SK-N-SH (cell line): ENCODE measurements around the gene UBTF. TPM values are rescaled to one million over a fixed set of nuclear protein-coding genes. Genes with fewer than 3 reads are reported as not detected.

Experiments used
- CTCF ChIA-PET: fragments of 300-600, 350-600 bp; formaldehyde crosslinking; extraction: SDS; loops from one replicate; lab custom pipeline; 2021; lab: Yijun Ruan, JAX
- POLR2A ChIA-PET: fragments of 350-600 bp; sonication (Branson Sonifier 250); formaldehyde crosslinking; extraction: SDS; loops from one replicate; lab custom pipeline; 2020; ENCODE audit warnings: antibody characterized with exemption, inconsistent platforms; lab: Yijun Ruan, JAX
- DNase-seq: peaks from one replicate; pipeline ENCODE4 v3.0.0; 2012
- H2AFZ ChIP-seq: fragments of 200-600 bp; sonication (generic); 2 replicates; pipeline ENCODE4 v1.8.1; 2016; ENCODE audit warnings: antibody characterized with exemption, mild to moderate bottlenecking, low read depth
- H3F3A ChIP-seq: fragments of 200-600 bp; sonication (generic); replicated peaks from 2 replicates; pipeline ENCODE3; 2016; ENCODE audit warnings: antibody characterized with exemption, mild to moderate bottlenecking; ENCODE audit not compliant: insufficient read depth
- H3K27ac ChIP-seq, 2 experiments: fragments of 200-500 bp in 1 of 2; fragments of 200-600 bp in 1 of 2; sonication (Bioruptor generic) in 1 of 2; sonication (generic), shearing (Covaris generic) in 1 of 2; 2 replicates each; pipeline versions ENCODE4 v1.5.1 to v1.6.1; 2014 to 2016; ENCODE audit warnings: low read depth in 2 of 2, inconsistent platforms in 1 of 2, low read length in 1 of 2, mild to moderate bottlenecking in 1 of 2, mixed read lengths in 1 of 2
- H3K27me3 ChIP-seq: fragments of 200-600 bp; sonication (generic), shearing (Covaris generic); 2 replicates; pipeline ENCODE4 v1.6.1; 2016; ENCODE audit warnings: mixed run types; ENCODE audit not compliant: insufficient read depth
- H3K36me3 ChIP-seq, 2 experiments: fragments of 200-500 bp in 1 of 2; fragments of 200-600 bp in 1 of 2; sonication (Bioruptor generic) in 1 of 2; sonication (generic) in 1 of 2; replicated peaks in 1 of 2; 2 replicates each; pipeline versions ENCODE3 to v1.5.1; 2014 to 2016; ENCODE audit warnings: low read length in 1 of 2, mild to moderate bottlenecking in 1 of 2; ENCODE audit not compliant: insufficient read depth in 2 of 2, control insufficient read depth in 1 of 2
- H3K4me1 ChIP-seq, 2 experiments: fragments of 200-500 bp in 1 of 2; fragments of 200-600 bp in 1 of 2; sonication (Bioruptor generic) in 1 of 2; sonication (generic), shearing (Covaris generic) in 1 of 2; 2 replicates each; pipeline versions ENCODE4 v1.5.1 to v1.6.1; 2014 to 2016; ENCODE audit warnings: low read depth in 1 of 2, low read length in 1 of 2, mixed run types in 1 of 2; ENCODE audit not compliant: insufficient read depth in 2 of 2, control insufficient read depth in 1 of 2
- H3K4me2 ChIP-seq: fragments of 200-600 bp; sonication (generic), shearing (Covaris generic); 2 replicates; pipeline ENCODE4 v1.6.1; 2017; ENCODE audit warnings: mixed run types
- H3K4me3 ChIP-seq, 2 experiments: fragments of 200-500 bp in 1 of 2; fragments of 200-600 bp in 1 of 2; sonication (Bioruptor generic) in 1 of 2; sonication (generic), shearing (Covaris generic) in 1 of 2; 2 replicates each; pipeline versions ENCODE4 v1.5.1 to v1.8.1; 2014 to 2016; ENCODE audit warnings: low read depth in 2 of 2, inconsistent platforms in 1 of 2, low read length in 1 of 2, mild to moderate bottlenecking in 1 of 2, mixed read lengths in 1 of 2, moderate library complexity in 1 of 2
- H3K79me2 ChIP-seq: fragments of 200-600 bp; sonication (generic); 2 replicates; pipeline ENCODE4 v1.8.1; 2017; ENCODE audit warnings: mild to moderate bottlenecking; ENCODE audit not compliant: insufficient read depth
- H3K9ac ChIP-seq: fragments of 200-600 bp; sonication (generic); 2 replicates; pipeline ENCODE4 v1.6.1; 2017; ENCODE audit warnings: mixed run types
- H3K9me2 ChIP-seq: fragments of 200-600 bp; sonication (generic); 2 replicates; pipeline ENCODE4 v1.6.1; 2017; ENCODE audit warnings: mixed run types
- H3K9me3 ChIP-seq: fragments of 200-600 bp; sonication (generic); 2 replicates; pipeline ENCODE4 v1.6.1; 2017; ENCODE audit warnings: mixed run types, mild to moderate bottlenecking, moderate library complexity
- H4K20me1 ChIP-seq: fragments of 200-600 bp; sonication (generic); 2 replicates; pipeline ENCODE4 v1.6.1; 2017; ENCODE audit warnings: mild to moderate bottlenecking, mixed run types; ENCODE audit not compliant: insufficient read depth
- CTCF ChIP-seq: fragments of 200-600 bp; sonication (generic); IDR thresholded peaks from 2 replicates; pipeline ENCODE4 v1.6.1; 2017; ENCODE audit warnings: antibody characterized with exemption, mild to moderate bottlenecking, moderate library complexity
- FOXJ3 ChIP-seq: sonication (generic); formaldehyde crosslinking; IDR thresholded peaks from 2 replicates; pipeline ENCODE4 v1.5.1; 2020; ENCODE audit warnings: mild to moderate bottlenecking, missing genetic modification reagents
- FOXM1 ChIP-seq: IDR thresholded peaks from 2 replicates; pipeline ENCODE4 v1.4.0; 2012; ENCODE audit warnings: low read depth, mild to moderate bottlenecking
- JUND ChIP-seq: IDR thresholded peaks from 2 replicates; pipeline ENCODE4 v1.4.0; 2012
- MEF2A ChIP-seq: IDR thresholded peaks from 2 replicates; pipeline ENCODE4 v1.4.0; 2012; ENCODE audit warnings: low read depth, borderline replicate concordance
- NFIC ChIP-seq: IDR thresholded peaks from 2 replicates; pipeline ENCODE4 v1.4.0; 2012; ENCODE audit warnings: borderline replicate concordance
- NRF1 ChIP-seq: IDR thresholded peaks from 2 replicates; pipeline ENCODE4 v1.6.1; 2012; ENCODE audit warnings: low read depth, mild to moderate bottlenecking, low read length
- PBX3 ChIP-seq: IDR thresholded peaks from 2 replicates; pipeline ENCODE4; 2012
- POLR2AphosphoS5 ChIP-seq: IDR thresholded peaks from 2 replicates; pipeline ENCODE4 v1.6.1; 2012; ENCODE audit warnings: low read depth, low read length
- RAD21 ChIP-seq: IDR thresholded peaks from 2 replicates; pipeline ENCODE4 v1.6.1; 2012; ENCODE audit warnings: mild to moderate bottlenecking, low read length
- RCOR1 ChIP-seq: fragments of 150-350 bp; IDR thresholded peaks from 2 replicates; pipeline ENCODE4 v1.6.1; 2017; ENCODE audit warnings: antibody characterized with exemption, low read length
- TAF1 ChIP-seq: IDR thresholded peaks from 2 replicates; pipeline ENCODE4 v1.6.1; 2012; ENCODE audit warnings: low read depth, mild to moderate bottlenecking, low read length, moderate library complexity, borderline replicate concordance
- TCF12 ChIP-seq: IDR thresholded peaks from 2 replicates; pipeline ENCODE4 v1.4.0; 2012
- WGBS: methylation state at CpG from one replicate; pipeline ENCODE4 v1.1.6; 2017; ENCODE audit warnings: low lambda C conversion rate; 5-methylcytosine and 5-hydroxymethylcytosine counted together
- polyA plus RNA-seq, 3 experiments: library from polyadenylated mRNA; depleted of rRNA; stranded (reverse); fragments of >200 nt; gene quantifications; 2 replicates each; pipeline ENCODE4 v1.2.3, GENCODE V29; 2012
- TF ChIP-seq, protein P1 (sequence below): IDR thresholded peaks from 2 replicates; pipeline ENCODE4 v1.4.0; 2012; ENCODE audit warnings: low read depth
- TF ChIP-seq, protein P2 (sequence below): IDR thresholded peaks from 2 replicates; pipeline ENCODE4 v1.4.0; 2012; ENCODE audit warnings: low read depth, borderline replicate concordance

Gene UBTF
- polyA plus RNA-seq, 1 of the 3 experiments (the other 2 are of a cell fraction), result 37.2 TPM

GRCh38 chr17:44207319-44207718 is 12.2 kb downstream of the UBTF start:
- ChIA-PET POLR2A (no interaction called here), CTCF (interaction anchor here (1.0 to 6.7 kb wide), 6 partner anchors 10 to 168 kb away, joined by 3 to 57 read pairs (median 5); no protein-coding TSS in a partner anchor)
- H3K79me2 ChIP-seq, result no peaks in the 10 kb centered on the region
- H3K27ac ChIP-seq, result no peak overlapping the region
- no peak overlapping the region for H3K4me3 ChIP-seq
- H3K4me1 ChIP-seq, result peaks cover 7 to 12% of the 10 kb centered on the region in 2 experiments; a peak in 3 of 4 replicates
- H3K9ac ChIP-seq, result no peak overlapping the region
- H3K4me2 ChIP-seq, result no peak overlapping the region
- H3K9me3 ChIP-seq, result no peaks in the 10 kb centered on the region
- H2AFZ ChIP-seq, result no peak overlapping the region
- H3K36me3 ChIP-seq, result peaks cover 29 to 48% of the 10 kb centered on the region in 2 experiments
- H4K20me1 ChIP-seq, result no peaks in the 10 kb centered on the region; the same call in 1 of the 2 replicates
- TF ChIP-seq POLR2AphosphoS5, result no peak
- no peak for TF ChIP-seq RCOR1
- TF ChIP-seq NFIC, result no peak
- no peak for TF ChIP-seq CTCF
- TF ChIP-seq FOXM1, result no peak
- TF ChIP-seq MEF2A, result no peak
- TF ChIP-seq NRF1, result no peak
- TF ChIP-seq, protein P1, sequence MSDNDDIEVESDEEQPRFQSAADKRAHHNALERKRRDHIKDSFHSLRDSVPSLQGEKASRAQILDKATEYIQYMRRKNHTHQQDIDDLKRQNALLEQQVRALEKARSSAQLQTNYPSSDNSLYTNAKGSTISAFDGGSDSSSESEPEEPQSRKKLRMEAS, result no peak
- TF ChIP-seq FOXJ3, result no peak
- TF ChIP-seq TAF1, result no peak
- TF ChIP-seq PBX3, result no peak
- no peak for TF ChIP-seq JUND
- TF ChIP-seq, protein P2, sequence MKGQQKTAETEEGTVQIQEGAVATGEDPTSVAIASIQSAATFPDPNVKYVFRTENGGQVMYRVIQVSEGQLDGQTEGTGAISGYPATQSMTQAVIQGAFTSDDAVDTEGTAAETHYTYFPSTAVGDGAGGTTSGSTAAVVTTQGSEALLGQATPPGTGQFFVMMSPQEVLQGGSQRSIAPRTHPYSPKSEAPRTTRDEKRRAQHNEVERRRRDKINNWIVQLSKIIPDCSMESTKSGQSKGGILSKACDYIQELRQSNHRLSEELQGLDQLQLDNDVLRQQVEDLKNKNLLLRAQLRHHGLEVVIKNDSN, result no peak
- no peak for TF ChIP-seq RAD21
- 91% methylated on average over 17 of the region's 17 CpGs for WGBS
- H3F3A ChIP-seq, result peaks cover 42% of the 10 kb centered on the region
- H3K9me2 ChIP-seq, result no peaks in the 10 kb centered on the region
- H3K27me3 ChIP-seq, result no peaks in the 10 kb centered on the region
- no peak for DNase-seq

GRCh38 chr17:44206825-44207155 is 12.7 kb downstream of the UBTF start:
- ChIA-PET POLR2A (no interaction called here), CTCF (interaction anchor here (1.0 to 2.1 kb wide), 6 partner anchors 10 to 168 kb away, joined by 3 to 10 read pairs (median 5); no protein-coding TSS in a partner anchor)
- H2AFZ ChIP-seq, result no peak overlapping the region
- H3K27ac ChIP-seq, result no peak overlapping the region
- peaks cover 42% of the 10 kb centered on the region for H3F3A ChIP-seq
- H3K9me2 ChIP-seq, result no peaks in the 10 kb centered on the region
- no peaks in the 10 kb centered on the region for H3K9me3 ChIP-seq
- TF ChIP-seq TCF12 (no peak), CTCF (peak; percentile 2; the same call in 1 of the 2 replicates)
- H3K79me2 ChIP-seq, result no peaks in the 10 kb centered on the region
- H3K27me3 ChIP-seq, result no peaks in the 10 kb centered on the region
- no peak for DNase-seq
- no peak overlapping the region for H3K4me3 ChIP-seq
- WGBS, result 83% methylated on average over 6 of the region's 6 CpGs
- H4K20me1 ChIP-seq, result no peaks in the 10 kb centered on the region; the same call in 1 of the 2 replicates
- peaks cover 7 to 12% of the 10 kb centered on the region in 2 experiments; a peak in 3 of 4 replicates for H3K4me1 ChIP-seq
- H3K36me3 ChIP-seq, result peaks cover 29 to 47% of the 10 kb centered on the region in 2 experiments
- H3K4me2 ChIP-seq, result no peak overlapping the region
- H3K9ac ChIP-seq, result no peak overlapping the region
